GM19193 (cell line): ENCODE data around the gene HDAC11.

Source experiments
- POLR2A ChIP-seq: IDR thresholded peaks from 4 replicates; pipeline ENCODE4 v1.6.1; 2011; ENCODE audit not compliant: insufficient read depth, insufficient read length; ENCODE audit errors: extremely low read depth

Gene HDAC11

GRCh38 chr3:13524979-13525669, 45.0 kb downstream of the HDAC11 start:
- no peak for TF ChIP-seq POLR2A

- no peak for TF ChIP-seq POLR2A
These were observed 45.9 kb downstream of the HDAC11 start for GRCh38 chr3:13525827-13526625.

GRCh38 chr3:13526626-13526949, 46.5 kb downstream of the HDAC11 start:
- no peak for TF ChIP-seq POLR2A

GRCh38 chr3:13528217-13528867, 48.2 kb downstream of the HDAC11 start:
- no peak for TF ChIP-seq POLR2A

- TF ChIP-seq POLR2A = no peak
These were observed 49.3 kb downstream of the HDAC11 start for GRCh38 chr3:13529196-13530112.

GRCh38 chr3:13530241-13531009, 50.3 kb downstream of the HDAC11 start:
- TF ChIP-seq POLR2A = no peak

- TF ChIP-seq POLR2A = no peak
These were observed 52.0 kb downstream of the HDAC11 start for GRCh38 chr3:13532085-13532484.

- no peak for TF ChIP-seq POLR2A
These were observed 52.5 kb downstream of the HDAC11 start for GRCh38 chr3:13532631-13533030.

- TF ChIP-seq POLR2A = no peak
These were observed 53.8 kb downstream of the HDAC11 start for GRCh38 chr3:13533885-13534301.

GRCh38 chr3:13535526-13535875, 55.4 kb downstream of the HDAC11 start:
- no peak for TF ChIP-seq POLR2A

GRCh38 chr3:13535905-13536304, 55.8 kb downstream of the HDAC11 start:
- no peak for TF ChIP-seq POLR2A

GRCh38 chr3:13536432-13536831, 56.3 kb downstream of the HDAC11 start:
- no peak for TF ChIP-seq POLR2A

GRCh38 chr3:13536832-13537231, 56.7 kb downstream of the HDAC11 start:
- TF ChIP-seq POLR2A = no peak

- TF ChIP-seq POLR2A = no peak
These were observed 57.3 kb downstream of the HDAC11 start for GRCh38 chr3:13537244-13537908.
